ENCODE measurements around the gene IL31.

DNA sequence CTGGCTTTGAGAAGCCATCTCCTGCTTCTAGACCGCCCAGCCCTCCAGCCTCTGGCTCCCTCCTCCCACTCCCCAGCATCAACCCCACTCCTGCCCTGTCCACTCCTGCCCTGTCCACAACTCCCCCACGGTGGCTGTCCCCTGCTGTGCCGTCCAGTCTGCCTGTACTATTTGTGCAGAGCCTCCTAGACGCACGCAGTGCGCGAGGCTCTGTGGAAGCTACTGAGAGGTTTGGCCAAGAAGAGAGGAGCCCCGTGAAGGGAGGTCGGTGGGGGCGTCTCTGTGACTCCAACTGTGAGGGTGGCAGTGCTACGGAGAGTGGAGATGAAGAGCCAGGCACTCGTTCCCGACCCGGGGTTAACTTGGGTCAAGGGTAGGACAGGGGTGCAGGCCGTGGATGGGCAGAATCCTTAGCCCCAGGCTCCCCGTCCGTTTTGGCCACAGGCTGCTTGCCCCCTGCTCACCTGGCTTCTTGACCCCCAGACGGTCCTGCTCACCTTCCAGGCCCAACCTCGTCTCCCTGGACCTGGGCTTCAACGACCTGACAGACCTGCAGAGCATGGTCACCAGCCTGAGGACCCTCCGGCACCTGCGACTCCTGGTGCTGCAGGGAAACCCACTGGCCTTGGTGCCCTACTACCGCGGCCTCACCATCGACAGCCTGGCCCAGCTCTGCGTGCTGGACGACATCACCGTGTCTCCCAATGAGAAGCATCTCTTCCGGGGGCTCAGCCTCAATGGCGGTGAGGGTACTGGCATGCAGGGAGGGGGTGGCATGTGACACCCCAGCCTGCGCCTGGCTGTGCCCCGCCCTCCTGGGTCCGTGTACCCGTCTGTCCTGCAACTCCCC lies 15.8 kb upstream of the IL31 start:
- TF ChIP-seq, protein P1, sequence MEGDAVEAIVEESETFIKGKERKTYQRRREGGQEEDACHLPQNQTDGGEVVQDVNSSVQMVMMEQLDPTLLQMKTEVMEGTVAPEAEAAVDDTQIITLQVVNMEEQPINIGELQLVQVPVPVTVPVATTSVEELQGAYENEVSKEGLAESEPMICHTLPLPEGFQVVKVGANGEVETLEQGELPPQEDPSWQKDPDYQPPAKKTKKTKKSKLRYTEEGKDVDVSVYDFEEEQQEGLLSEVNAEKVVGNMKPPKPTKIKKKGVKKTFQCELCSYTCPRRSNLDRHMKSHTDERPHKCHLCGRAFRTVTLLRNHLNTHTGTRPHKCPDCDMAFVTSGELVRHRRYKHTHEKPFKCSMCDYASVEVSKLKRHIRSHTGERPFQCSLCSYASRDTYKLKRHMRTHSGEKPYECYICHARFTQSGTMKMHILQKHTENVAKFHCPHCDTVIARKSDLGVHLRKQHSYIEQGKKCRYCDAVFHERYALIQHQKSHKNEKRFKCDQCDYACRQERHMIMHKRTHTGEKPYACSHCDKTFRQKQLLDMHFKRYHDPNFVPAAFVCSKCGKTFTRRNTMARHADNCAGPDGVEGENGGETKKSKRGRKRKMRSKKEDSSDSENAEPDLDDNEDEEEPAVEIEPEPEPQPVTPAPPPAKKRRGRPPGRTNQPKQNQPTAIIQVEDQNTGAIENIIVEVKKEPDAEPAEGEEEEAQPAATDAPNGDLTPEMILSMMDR (IDR thresholded peaks at IDR 0.05; ENCODE audit: low read length), result no peak
- TF ChIP-seq EZH2 (optimal IDR thresholded peaks at IDR 0.05; ENCODE audit: low read depth, low read length) (no peak), EZH2phosphoT487 (IDR thresholded peaks at IDR 0.05; ENCODE audit: low read length) (no peak)
